DMS 273 (cell line): Measurements from ENCODE around the gene INCA1.
A peak's percentile ranks its signal among the peaks of the same experiment; 100 is the strongest.

Experiments
- DNase-seq: peaks from one replicate; lab custom pipeline; 2025; ENCODE audit not compliant: unreplicated experiment; lab: John Stamatoyannopoulos, UW

The INCA1 gene

GRCh38 chr17:4972322-4972721 lies 25.0 kb downstream of the INCA1 start:
- DNase-seq, result no peak

GRCh38 chr17:4971826-4972225 lies 25.5 kb downstream of the INCA1 start:
- DNase-seq, result no peak

GRCh38 chr17:4970273-4970672 lies 27.0 kb downstream of the INCA1 start:
- no peak for DNase-seq

GRCh38 chr17:4969551-4970173 lies 27.7 kb downstream of the INCA1 start:
- no peak for DNase-seq

- DNase-seq, result no peak
Observed at GRCh38 chr17:4969047-4969550, 28.2 kb downstream of the INCA1 start.

- DNase-seq, result no peak
Observed at GRCh38 chr17:4968486-4969046, 28.8 kb downstream of the INCA1 start.

GRCh38 chr17:4967539-4968485 lies 29.5 kb downstream of the INCA1 start, which contains the start of gene SPAG7:
SPAG7 (minus strand) TSS chr17:4967817; CDS start chr17:4967804, 13 bp downstream.
- DNase-seq, result peak; percentile 96

GRCh38 chr17:4966844-4967538 lies 30.3 kb downstream of the INCA1 start:
- peak; percentile 98 for DNase-seq

- no peak for DNase-seq
Observed at GRCh38 chr17:4965311-4965986, 31.9 kb downstream of the INCA1 start.

GRCh38 chr17:4960279-4960922 lies 36.9 kb downstream of the INCA1 start:
- no peak for DNase-seq

- no peak for DNase-seq
Observed at GRCh38 chr17:4959261-4959965, 37.9 kb downstream of the INCA1 start.

- no peak for DNase-seq
Observed at GRCh38 chr17:4958102-4958501, 39.2 kb downstream of the INCA1 start.

- no peak for DNase-seq
Observed at GRCh38 chr17:4956493-4957061, 40.7 kb downstream of the INCA1 start.

- no peak for DNase-seq
Observed at GRCh38 chr17:4955091-4955490, 42.2 kb downstream of the INCA1 start.

- DNase-seq, result no peak
Observed at GRCh38 chr17:4953451-4953961, 43.8 kb downstream of the INCA1 start.

- DNase-seq, result no peak
Observed at GRCh38 chr17:4951486-4951885, 45.8 kb downstream of the INCA1 start.

- no peak for DNase-seq
Observed at GRCh38 chr17:4950746-4951204, 46.5 kb downstream of the INCA1 start, which contains the start of gene ENO3. ENO3 (plus strand) TSS chr17:4951119; CDS start chr17:4951830, 711 bp downstream.

GRCh38 chr17:4950075-4950745 lies 47.1 kb downstream of the INCA1 start:
- no peak for DNase-seq
